Skeletal muscle tissue (tissue), 4 donors: Measurements from ENCODE around the gene UBAC2. TPM values are rescaled to one million over a fixed set of nuclear protein-coding genes. Genes with fewer than 3 reads are reported as not detected.

ENCODE experiments used
- H3K27ac ChIP-seq: one replicate; pipeline ENCODE4 v1.7.0; 2013; ENCODE audit warnings: mild to moderate bottlenecking, low read depth, low read length, inconsistent platforms
- H3K27me3 ChIP-seq, 3 donors: one replicate each; pipeline ENCODE4 v1.7.0; 2013; ENCODE audit warnings: low read length in 3 of 3; ENCODE audit not compliant: control insufficient read depth in 3 of 3, insufficient read depth in 3 of 3
- H3K36me3 ChIP-seq, 3 donors: one replicate each; pipeline ENCODE4 v1.7.0; 2013; ENCODE audit warnings: low read length in 3 of 3; ENCODE audit not compliant: control insufficient read depth in 3 of 3, insufficient read depth in 3 of 3
- H3K4me1 ChIP-seq, 3 donors: one replicate each; pipeline ENCODE4 v1.7.0; 2013; ENCODE audit warnings: low read length in 3 of 3, mild to moderate bottlenecking in 3 of 3; ENCODE audit not compliant: control insufficient read depth in 3 of 3, insufficient read depth in 3 of 3
- H3K4me3 ChIP-seq, 3 donors: one replicate each; pipeline ENCODE4 v1.7.0; 2013; ENCODE audit warnings: low read length in 3 of 3
- H3K9ac ChIP-seq, 3 donors: one replicate each; pipeline ENCODE4 v1.7.0; 2013; ENCODE audit warnings: low read length in 3 of 3, mild to moderate bottlenecking in 3 of 3, moderate library complexity in 2 of 3, low read depth in 1 of 3
- H3K9me3 ChIP-seq, 3 donors: one replicate each; pipeline ENCODE4 v1.7.0; 2013; ENCODE audit warnings: low read length in 3 of 3; ENCODE audit not compliant: control insufficient read depth in 3 of 3
- total RNA-seq: library from RNA; depleted of rRNA; stranded (reverse); fragments of >200 nt; gene quantifications from one replicate; pipeline ENCODE4 v1.2.3, GENCODE V29; 2014
- donor health status: Osteomylitis.

Gene UBAC2
- 100 TPM for total RNA-seq

- H3K36me3 ChIP-seq: no peaks in the 10 kb centered on the region
- peak within 1 kb of the TSS; percentile 96 to 97 (median 96) for H3K9ac ChIP-seq
- peak within 1 kb of the TSS; percentile 98 for H3K27ac ChIP-seq
- peaks cover 22 to 28% (median 22%) of the 10 kb centered on the region in 3 donors for H3K4me1 ChIP-seq
- no peaks in the 10 kb centered on the region for H3K27me3 ChIP-seq
- H3K4me3 ChIP-seq: peak within 1 kb of the TSS; percentile 77 to 97 (median 91)
- no peaks in the 10 kb centered on the region for H3K9me3 ChIP-seq
Observed at GRCh38 chr13:99200432-99201167, at the start of gene UBAC2. Gene UBAC2 (plus strand): TSS chr13:99200854. CDS start chr13:99200909, 55 bp downstream.

GRCh38 chr13:99151516-99151915 lies 49.1 kb upstream of the UBAC2 start:
- Histone ChIP-seq H3K9me3 (no peaks in the 10 kb centered on the region), H3K36me3 (no peaks in the 10 kb centered on the region), H3K9ac (no peak overlapping the region), H3K27me3 (no peaks in the 10 kb centered on the region), H3K27ac (no peak overlapping the region), H3K4me3 (no peak overlapping the region), H3K4me1 (no peaks in the 10 kb centered on the region)

GRCh38 chr13:99153219-99153618 lies 47.4 kb upstream of the UBAC2 start:
- Histone ChIP-seq H3K27me3 (no peaks in the 10 kb centered on the region), H3K4me1 (no peaks in the 10 kb centered on the region), H3K27ac (no peak overlapping the region), H3K9me3 (no peaks in the 10 kb centered on the region), H3K4me3 (no peak overlapping the region), H3K36me3 (no peaks in the 10 kb centered on the region), H3K9ac (no peak overlapping the region)

- H3K27me3 ChIP-seq: peaks cover 3 to 5% (median 4%) of the 10 kb centered on the region in 3 donors
- H3K4me1 ChIP-seq: no peaks in the 10 kb centered on the region
- no peaks in the 10 kb centered on the region for H3K36me3 ChIP-seq
- H3K9ac ChIP-seq: no peak overlapping the region
- H3K27ac ChIP-seq: no peak overlapping the region
- no peak overlapping the region for H3K4me3 ChIP-seq
- no peaks in the 10 kb centered on the region for H3K9me3 ChIP-seq
Observed at GRCh38 chr13:99154064-99154463, 46.6 kb upstream of the UBAC2 start.

- Histone ChIP-seq H3K36me3 (no peaks in the 10 kb centered on the region), H3K27me3 (peaks cover 6 to 10% (median 7%) of the 10 kb centered on the region in 3 donors), H3K4me3 (no peak overlapping the region)
Observed at GRCh38 chr13:99155821-99156220, 44.8 kb upstream of the UBAC2 start.

GRCh38 chr13:99157046-99157445 lies 43.6 kb upstream of the UBAC2 start:
- Histone ChIP-seq H3K4me1 (no peaks in the 10 kb centered on the region), H3K36me3 (no peaks in the 10 kb centered on the region), H3K4me3 (no peak overlapping the region), H3K27ac (no peak overlapping the region), H3K27me3 (peaks cover 6 to 12% (median 7%) of the 10 kb centered on the region in 3 donors), H3K9me3 (no peaks in the 10 kb centered on the region), H3K9ac (no peak overlapping the region)

More at GRCh38 chr13:99155821-99156220, 44.8 kb upstream of the UBAC2 start:
- no peaks in the 10 kb centered on the region for H3K9me3 ChIP-seq
- no peak overlapping the region for H3K27ac ChIP-seq
- no peaks in the 10 kb centered on the region for H3K4me1 ChIP-seq
- H3K9ac ChIP-seq: no peak overlapping the region

- no peak overlapping the region for H3K27ac ChIP-seq
- no peak overlapping the region for H3K4me3 ChIP-seq
- H3K36me3 ChIP-seq: no peaks in the 10 kb centered on the region
- H3K4me1 ChIP-seq: no peaks in the 10 kb centered on the region
- no peak overlapping the region for H3K9ac ChIP-seq
- H3K9me3 ChIP-seq: no peaks in the 10 kb centered on the region
- H3K27me3 ChIP-seq: peaks cover 6 to 12% (median 7%) of the 10 kb centered on the region in 3 donors
Observed at GRCh38 chr13:99158846-99159245, 41.8 kb upstream of the UBAC2 start.

GRCh38 chr13:99159331-99160061 lies 41.2 kb upstream of the UBAC2 start:
- Histone ChIP-seq H3K4me3 (no peak overlapping the region), H3K9ac (no peak overlapping the region), H3K36me3 (no peaks in the 10 kb centered on the region), H3K27ac (no peak overlapping the region), H3K27me3 (peaks cover 6 to 12% (median 7%) of the 10 kb centered on the region in 3 donors), H3K4me1 (no peaks in the 10 kb centered on the region), H3K9me3 (no peaks in the 10 kb centered on the region)

GRCh38 chr13:99160415-99160814 lies 40.2 kb upstream of the UBAC2 start:
- peaks cover 6 to 12% (median 7%) of the 10 kb centered on the region in 3 donors for H3K27me3 ChIP-seq
- H3K9ac ChIP-seq: no peak overlapping the region
- no peaks in the 10 kb centered on the region for H3K9me3 ChIP-seq
- H3K4me3 ChIP-seq: no peak overlapping the region
- no peaks in the 10 kb centered on the region for H3K4me1 ChIP-seq
- no peak overlapping the region for H3K27ac ChIP-seq
- H3K36me3 ChIP-seq: no peaks in the 10 kb centered on the region

- Histone ChIP-seq H3K9ac (no peak overlapping the region), H3K36me3 (no peaks in the 10 kb centered on the region), H3K27me3 (peaks cover 6 to 12% (median 7%) of the 10 kb centered on the region in 3 donors), H3K4me1 (no peaks in the 10 kb centered on the region), H3K27ac (no peak overlapping the region), H3K4me3 (no peak overlapping the region), H3K9me3 (no peaks in the 10 kb centered on the region)
Observed at GRCh38 chr13:99161512-99161911, 39.1 kb upstream of the UBAC2 start.
